Activated CD4-positive, alpha-beta T cell treated with anti-CD3 and anti-CD28 coated beads for 4 hours (primary cell): ENCODE results near the gene ZBTB7B.
"Not testable (repeated sequence)": the region's sequence is repeated elsewhere in the genome, so short reads cannot be mapped to it uniquely, and the experiment has no call there.

Source experiments
- DNase-seq, 2 donors: peaks; one replicate each; pipeline ENCODE4 v3.0.0-alpha.2; 2020

The ZBTB7B gene

DNA sequence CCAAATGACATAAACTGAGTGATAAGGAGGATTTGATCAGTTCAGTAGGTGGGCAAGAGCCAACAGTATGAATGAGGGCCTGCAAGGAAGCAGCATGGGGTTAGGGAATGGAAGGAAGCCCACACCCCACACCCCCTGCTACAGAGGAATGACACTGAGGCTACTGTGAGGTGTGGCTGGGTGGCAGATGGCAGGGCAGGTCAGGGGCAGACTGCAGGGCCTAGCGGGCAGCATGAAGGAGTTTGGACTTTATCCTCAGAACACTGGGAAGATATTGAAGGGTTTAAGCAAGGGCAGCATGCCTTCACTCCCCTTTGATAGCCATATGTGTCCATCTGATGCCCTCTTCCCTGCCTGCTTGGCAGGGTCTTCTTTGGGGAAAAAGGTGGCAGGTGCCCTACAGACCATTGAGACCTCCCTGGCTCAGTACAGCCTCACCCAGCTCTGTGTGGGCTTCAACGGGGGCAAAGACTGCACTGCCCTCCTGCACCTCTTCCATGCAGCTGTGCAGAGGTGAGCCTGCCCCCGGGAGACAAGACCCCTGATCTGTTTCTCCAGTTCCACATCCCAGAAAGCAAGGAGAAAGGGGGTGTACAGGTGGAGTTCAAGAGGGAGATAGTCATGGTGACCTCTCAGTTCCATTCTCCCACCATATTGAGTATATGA is 13.3 kb upstream of the ZBTB7B start:
- DNase-seq = no peak

DNA sequence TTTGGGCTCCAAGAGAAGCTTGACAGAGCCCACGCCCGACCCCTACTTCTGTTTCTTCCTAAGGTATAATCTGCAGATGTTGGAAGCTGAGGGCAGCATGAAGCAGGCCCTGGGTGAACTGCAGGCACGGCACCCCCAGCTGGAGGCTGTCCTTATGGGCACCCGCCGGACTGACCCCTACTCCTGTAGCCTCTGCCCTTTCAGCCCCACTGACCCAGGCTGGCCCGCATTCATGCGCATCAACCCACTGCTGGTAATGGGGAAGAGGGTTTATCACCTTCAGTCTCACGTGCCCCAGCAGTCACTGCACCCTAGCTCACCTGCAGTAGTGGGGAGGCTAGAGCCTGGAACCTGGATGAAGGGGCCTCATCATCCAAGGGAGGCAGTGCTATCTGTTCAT is 12.3 kb upstream of the ZBTB7B start:
- DNase-seq = no peak

DNA sequence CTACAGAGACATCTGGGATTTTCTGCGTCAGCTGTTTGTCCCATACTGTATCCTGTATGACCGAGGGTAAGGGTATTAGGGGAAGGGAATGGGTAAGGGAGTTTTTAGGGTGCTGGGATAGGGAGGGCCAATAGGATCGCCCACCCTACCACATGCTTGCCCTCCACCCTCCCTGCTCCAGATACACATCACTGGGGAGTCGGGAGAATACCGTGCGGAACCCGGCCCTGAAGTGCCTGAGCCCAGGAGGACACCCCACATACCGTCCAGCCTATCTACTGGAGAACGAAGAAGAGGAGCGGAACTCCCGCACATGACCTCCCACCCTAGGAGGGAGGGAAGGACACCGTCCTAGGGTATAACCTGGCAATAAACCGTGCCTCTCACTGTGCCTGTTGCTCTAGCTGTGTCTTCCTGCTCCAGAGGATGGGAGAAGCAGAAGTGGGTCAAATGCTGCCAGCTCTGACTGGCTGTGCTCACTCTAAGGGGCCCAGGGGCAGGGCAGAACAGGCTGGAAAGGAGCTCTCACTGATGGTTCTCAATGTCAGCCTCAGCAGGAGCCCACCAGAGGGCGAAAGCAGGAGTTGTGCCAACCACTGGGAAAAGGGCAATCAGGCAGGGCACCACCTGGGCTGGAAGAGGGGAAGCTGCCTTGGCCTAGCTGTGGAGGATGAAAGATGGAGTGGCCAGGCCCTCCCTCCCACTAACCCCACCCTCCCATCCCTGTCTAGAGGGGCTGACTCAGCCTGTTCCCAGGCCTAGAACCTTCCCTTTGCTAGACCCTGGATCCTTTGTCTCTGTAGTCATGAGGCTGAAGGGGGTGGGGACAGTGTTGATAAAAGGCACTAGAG is 9.7 kb upstream of the ZBTB7B start:
- DNase-seq = no peak

DNA sequence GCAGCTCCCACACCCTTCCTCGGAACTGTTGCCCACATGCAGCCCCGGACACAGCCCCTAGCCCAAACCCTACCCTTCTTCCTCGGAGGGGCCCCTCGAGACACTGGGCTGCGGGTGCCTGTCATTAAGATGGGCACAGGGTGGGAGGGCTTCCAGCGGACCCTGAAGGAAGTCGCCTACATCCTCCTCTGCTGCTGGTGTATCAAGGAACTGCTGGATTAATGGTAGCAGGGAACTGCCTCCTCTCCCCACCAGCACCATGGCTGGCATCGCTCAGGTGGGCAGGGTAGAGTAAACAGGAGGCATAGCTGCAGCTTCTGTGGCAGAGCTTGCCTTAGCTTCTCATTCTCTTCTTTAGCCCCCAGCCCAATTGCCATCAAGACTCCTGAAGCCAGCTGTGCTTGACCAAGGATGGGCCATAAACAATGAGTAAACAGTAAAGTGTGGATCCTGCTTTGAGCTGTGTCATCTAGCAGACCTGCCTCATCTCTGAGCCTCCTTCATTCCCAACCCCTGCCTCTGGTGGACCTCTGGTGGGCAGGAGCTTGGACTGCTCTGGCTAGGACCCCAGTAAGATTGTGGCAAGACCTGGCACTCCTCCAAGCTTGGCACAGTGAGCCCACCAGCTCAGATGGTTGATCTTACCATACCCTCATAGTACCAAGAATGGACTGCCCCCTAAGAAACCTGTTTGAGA is 8.9 kb upstream of the ZBTB7B start, which contains the start of gene LENEP:
Gene LENEP, plus strand, starts transcription at position 15 of the 697 bp plus-strand sequence. Its CDS starts 22 bp downstream, at position 37.
- DNase-seq = no peak

DNA sequence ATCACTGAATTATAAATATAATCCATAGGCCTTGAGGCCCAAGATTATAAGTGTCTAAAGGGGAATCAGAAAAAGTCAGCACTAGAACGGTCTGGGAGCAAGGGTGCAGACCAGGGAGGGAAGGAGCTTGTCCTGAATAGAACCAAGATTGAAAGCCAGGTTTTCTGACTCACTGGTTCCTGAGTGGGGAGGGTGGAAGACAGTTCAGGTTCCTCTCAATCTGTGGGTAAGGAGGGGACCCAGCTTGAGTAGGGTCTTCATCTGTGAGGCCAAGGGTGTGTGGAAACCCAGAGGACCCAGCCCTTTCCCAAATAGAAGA is 8.4 kb upstream of the ZBTB7B start:
- no peak for DNase-seq

DNA sequence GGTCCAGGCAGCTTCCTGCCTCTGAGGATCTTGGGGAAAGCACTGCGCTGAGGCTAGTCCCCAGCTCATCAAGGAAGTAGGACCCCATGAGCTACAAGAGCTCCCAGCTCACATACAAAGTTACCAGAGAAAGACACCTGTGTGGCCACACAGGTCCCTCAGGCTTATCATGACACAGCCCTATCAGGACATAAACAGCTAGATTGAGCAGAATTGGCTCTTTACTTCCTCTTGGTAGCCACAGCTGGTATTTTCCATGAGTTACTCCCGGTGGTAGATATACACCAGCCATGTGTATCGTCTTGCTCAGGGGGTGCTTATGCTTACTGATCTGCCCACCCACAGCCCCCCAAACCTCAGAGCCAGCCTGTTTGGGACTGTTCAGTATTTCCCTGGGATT is 8.0 kb upstream of the ZBTB7B start:
- no peak for DNase-seq

DNA sequence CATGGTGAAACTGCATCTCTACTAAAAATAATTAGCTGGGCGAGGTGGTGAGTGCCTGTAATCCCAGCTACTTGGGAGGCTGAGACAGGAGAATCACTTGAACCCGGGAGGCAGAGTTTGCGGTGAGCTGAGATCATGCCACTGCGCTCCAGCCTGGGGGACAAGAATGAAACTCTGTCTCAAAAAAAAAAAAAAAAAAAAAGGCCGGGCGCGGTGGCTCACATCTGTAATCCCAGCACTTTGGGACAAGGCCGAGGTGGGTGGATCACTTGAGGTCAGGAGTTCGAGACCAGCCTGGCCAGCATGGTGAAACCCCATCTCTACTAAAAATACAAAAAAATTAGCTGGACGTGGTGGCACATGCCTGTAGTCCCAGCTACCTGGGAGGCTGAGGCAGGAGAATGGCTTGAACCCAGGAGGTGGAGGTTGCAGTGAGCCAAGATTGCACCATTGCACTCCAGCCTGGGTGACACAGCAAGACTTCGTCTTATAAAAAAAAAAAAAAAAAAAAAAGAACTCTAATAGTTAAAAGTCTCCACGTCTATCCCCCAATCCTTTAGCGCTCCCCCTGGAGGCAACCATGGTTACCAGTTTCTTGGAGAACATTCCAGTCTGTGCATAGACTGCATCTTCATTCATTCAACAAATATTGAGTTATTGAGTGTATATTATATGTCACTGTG is 7.2 kb upstream of the ZBTB7B start:
- DNase-seq = not testable (repeated sequence)

DNA sequence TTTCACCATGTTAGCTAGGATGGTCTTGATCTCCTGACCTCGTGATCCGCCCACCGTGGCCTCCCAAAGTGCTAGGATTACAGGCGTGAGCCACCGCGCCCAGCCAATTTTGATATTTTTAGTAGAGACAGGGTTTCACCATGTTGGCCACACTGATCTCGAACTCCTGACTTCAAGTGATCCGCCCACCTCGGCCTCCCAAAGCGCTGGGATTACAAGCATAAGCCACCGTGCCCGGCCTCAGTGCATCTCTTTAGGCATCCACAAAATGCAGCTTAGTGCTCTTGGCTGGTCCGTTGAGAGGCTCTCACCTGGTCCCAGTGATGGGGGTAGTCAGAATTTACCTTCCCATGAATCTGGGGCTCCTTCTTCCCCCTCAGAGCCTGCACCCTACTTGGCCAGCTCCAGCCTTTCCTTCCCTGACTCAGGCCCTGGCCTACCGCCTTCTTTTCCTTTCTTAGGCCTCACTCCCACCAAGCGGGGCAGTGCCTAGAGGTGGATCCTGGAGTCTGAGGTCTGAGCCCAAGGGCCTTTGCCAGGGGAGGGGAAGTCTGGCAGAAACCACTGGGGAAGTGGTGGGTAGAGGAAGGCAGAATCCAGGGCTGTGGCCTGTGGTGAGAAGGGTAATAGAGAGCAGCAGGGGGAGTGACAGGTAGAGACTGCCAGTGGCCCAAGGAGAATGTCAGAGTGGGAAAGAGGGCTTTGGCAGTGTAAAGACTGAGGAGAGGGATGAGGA is 5.5 kb upstream of the ZBTB7B start:
- DNase-seq = no peak

DNA sequence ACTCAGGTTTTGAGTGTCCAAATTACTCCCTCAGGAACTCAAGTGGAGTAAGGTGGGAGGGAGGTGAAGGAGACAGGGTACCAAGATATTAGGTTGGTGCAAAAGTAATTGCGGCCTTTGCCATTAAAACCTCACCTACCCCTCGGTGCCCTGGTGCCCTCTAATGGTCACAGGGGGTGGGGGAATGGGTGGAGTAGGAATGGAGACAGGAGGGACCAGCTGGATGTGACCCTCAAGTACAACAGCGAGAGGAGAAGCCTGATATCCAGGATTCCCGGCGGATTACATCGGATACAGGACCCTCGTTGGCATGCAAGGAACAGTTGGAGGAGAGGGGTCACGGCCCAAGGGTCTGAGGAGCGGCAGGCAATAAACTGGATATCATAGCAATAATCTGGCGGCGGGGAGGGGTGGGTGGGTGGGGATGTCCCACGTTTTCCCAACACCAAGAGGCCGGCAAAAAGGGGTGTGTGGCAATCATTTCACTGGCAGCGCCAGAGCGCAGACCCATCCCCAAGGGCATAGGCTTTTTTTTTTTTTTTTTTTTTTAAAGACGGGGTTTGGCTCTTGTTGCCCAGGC is 4.3 kb upstream of the ZBTB7B start:
- DNase-seq = no peak

DNA sequence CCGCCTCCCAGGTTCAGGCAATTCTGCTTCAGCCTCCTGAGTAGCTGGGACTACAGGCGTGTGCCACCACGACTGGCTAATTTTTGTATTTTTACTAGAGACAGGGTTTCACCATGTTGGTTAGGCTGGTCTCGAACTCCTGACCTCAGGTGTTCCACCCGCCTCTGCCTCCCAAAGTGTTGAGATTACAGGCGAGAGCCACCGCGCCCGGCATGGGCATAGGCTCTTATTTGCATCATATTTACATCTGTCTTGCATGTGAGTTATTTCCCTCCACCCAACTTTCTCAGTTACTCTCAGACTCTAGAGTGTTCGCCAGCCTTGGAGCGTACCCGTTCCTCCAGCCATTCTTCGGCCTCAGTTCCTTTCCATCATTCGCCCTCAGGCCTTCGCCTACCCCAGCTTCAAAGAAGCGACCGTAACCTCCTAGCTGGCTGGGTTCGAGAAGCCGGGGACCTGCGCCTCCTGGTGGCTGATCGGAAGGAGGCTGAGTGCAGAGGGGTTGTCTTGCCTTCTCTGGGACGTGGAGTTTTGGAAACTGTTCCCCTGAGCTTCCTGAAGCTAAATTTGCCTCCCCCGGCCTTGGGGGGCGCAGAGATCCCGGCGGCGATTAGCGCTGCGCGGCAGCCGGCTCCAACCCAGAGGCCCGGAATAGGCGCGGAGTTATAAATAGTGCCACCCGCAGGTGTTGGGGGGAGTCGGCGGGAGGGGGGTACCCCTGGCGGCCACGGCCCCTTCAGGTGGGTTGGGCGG is 3.6 kb upstream of the ZBTB7B start:
- DNase-seq = peak; percentile 71 to 72

DNA sequence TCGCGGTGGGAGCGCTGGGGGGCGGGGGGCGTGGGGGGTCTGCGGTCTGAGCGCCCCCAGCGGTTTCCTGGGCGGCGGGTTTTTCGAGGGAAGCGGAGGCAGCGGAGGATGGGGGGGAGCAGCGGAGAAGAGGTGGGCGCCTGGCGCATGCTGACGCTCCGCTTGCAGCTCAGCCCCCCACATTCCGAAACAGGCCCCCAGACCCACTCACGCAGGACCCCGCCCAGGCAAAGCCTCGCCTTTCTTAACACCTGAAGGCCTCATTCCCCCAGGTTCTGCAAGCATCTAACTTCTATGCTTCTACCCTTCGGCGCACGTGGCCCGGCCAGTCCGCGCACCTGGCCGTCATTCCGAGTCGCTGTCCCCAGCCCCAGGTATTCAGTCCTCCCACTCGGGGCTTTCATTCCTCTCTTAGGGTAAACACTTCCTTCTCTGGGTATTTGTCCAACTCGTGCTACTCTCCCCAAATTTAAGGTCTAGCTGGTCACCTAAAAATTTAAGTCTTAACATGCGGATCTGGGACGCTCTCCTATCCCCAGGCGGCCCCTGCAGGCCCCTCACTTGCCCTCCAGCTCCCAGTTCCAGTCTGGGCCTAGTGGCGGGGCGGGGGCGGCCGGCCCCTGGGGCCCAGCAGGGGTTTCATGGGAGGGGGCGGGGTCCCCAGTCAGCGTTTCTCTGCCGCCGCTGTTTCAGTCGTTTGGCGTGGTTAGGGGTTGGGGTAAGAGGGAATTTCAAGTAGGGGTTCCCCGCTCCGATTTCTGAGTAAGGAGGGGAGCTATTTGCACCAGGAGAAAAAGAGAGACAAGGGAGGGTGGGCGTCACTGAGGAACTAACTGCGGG is 2.8 kb upstream of the ZBTB7B start:
- peak; percentile 52 to 53 for DNase-seq

DNA sequence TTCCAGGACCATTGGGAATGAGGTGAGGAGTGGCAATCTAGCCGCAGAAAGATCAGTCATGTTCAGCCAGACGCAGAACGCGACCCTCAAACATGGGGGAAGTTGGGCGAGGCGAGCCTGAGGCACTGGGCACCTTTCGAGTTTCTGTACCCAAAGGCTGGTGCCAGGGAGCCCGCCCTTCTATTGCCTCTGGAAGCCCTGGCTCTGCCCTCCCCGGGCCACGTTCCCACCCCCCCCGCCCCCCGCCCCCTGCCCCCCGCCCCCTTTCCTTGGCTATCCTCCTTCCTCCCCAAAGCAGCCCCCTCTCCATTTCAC is 2.2 kb upstream of the ZBTB7B start:
- DNase-seq = peak in 1 of 2 donors; percentile 25

DNA sequence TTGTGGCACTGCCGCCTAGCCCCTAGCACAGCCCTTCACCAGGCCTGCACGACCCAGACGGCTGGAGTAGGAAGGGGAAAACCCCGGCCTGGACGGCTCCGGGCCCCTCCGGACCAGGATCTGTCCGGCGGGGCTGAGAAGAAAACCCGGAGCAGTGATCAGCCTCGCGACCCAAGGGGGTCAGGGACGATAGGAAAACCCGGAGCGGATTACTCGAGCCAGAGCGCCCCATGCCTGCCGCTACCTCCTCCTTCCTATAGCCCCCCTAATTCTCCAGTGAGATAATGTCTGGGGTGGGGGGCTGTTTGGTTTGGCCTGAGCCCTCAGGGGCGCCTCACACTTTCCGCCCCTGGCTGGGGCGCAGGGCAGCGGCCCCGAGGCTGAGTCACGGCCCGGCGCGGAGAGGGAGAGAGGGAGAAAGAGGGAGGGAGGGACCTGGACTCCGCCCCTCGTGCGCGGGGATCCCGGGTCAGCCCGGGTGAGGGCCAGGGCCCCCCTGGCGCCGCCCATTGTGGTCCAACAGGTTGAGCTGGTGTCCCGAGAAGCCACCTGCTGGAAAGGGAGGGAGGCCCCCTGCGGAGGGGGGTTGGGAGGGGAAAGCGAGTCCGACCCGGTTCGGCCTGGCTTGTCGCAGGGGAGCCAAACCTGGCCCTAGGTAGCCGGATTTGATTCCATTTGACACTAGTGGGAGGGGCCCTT is 1.7 kb upstream of the ZBTB7B start:
- DNase-seq = peak; percentile 72 to 80

DNA sequence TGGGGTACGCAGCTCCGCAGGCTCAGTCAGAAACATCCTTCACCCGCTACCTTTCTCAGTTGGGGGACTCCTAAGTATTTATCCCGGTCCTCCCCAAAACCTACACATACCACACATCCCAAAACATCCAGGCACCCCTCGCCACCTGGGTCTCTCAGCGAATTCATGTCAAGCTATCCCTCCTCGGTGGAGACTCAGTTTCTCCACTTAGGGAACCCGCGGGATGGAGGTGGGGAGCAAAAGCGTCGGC is 1.3 kb upstream of the ZBTB7B start:
- no peak for DNase-seq

DNA sequence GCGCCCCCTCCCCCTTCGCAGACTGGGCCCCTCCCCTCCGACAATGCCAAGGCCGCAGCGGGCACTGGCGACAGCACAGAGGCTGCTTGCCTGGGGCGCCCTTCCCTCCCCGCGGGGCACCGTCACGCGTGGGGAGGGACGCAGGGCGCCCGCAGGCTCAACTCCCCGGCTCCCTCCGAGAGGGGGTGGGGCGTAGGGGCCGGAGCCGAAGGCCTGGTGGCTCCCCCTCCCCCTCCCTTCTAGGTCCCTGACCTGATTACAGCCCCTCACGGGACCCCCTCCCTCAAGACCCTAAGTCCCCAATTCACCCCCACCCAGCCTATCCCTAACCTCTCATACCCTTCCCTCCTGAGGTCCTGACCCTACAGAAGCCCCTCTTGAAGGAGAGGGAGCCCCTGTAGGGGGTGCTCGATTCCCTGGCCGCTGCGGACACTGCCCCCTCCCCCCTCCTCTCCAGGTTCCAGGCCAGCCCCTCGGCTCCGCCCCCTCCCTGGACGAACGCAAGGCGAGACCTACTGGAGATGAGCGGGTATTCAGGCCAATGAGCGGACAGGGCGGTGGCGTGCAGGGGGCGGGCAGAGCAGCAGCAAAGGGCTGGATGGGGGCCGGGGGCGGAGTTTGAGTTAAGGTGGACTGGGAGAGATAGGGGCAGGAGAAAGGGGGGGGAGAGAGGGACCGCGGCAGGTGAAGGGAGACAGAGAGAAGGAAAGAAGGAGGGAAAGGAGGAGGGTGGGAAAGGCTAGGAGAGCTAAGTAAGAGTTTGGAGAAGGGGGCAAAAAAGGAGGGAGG is 733 bp upstream of the ZBTB7B start:
- peak; percentile 98 to 99 for DNase-seq

DNA sequence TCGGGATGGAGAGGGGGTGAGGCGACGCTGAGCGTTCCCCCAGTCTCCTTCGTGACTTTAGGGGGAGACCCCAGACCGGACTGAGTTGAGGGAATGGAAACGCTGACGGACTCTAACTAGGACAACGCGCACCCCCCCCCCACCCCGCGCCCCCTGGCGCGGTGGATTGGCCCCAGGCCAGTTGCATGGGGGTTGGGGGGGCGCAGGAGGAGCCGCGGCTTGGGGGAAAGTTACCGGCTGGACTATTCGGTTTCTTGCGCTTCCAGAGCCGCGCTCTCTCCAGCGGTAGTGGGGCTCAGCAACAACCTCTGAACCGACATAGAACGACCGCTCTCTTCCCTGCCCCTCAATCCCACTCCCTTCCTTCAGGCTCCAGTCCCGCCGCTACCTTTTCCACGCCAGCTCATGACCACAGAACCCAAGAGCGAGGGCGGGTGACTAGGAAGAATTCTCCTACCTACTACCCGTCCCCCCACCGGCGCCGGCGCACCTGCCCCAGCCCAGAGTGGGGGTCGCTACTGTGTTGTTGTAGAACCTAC is 694 bp downstream of the ZBTB7B start:
- DNase-seq = peak in 1 of 2 donors; percentile 26

DNA sequence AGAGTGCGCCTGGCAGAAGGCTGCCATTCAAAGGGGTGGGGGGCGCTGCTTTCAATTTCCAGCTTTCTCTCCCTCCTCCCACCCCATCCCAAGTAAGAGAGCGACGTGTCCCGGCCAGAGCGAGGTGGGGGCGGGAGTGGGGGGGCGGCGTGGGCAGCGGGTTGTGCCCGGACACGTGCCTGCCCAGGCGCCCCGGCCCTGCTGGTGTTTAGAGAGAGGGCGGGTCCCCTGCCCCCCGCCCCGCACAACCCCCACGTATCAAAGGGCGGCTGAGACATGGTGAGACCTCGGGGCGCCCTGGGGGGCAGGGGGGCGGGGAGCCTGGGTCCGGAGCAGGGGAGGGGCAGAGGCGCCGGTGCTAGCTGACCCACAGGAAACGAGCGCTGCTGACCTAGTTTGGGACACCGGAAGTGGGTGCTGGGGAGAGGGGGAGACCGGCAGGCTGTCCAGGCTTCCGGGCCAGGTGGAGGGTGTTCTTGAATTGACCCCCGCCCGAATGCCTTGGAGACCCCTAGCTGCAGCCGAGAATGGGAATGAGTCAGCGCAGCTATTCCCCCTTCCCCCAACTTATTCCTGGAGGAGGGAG is 1.3 kb downstream of the ZBTB7B start:
- DNase-seq = peak in 1 of 2 donors; percentile 17

DNA sequence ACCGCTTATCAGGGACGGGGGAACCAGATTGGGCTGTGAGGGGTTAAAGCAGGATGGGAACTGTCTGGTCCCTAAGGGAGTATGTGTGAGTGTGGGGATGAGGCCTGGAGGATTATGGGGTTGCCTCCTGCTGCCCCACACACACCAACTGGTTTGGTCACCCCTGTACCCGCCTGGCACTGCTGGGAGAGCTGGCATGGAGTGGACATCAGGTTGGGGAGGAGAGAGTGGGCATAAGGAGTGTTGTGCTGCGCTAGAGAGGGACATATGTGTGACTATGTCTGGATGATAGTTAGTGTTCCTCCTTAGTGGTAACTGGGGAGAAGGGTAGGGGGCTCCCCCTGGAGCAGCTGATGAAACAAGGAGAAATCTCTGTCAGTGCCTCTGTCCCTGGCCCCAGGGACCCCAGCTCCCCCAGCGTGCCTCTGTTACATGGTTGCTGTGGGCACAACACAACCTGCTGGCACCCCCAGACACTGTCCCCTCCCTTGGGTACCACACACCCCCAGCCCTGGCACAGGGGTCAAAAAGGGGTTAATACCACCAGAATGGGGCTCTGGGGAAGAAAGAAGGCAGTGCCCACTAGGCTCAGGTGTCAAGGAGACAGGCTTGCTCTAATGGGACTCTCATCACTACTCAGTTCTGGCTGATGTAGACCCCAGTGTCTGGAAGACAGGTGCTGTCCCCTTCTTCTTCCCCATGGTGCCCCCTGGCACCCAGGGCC is 1.9 kb downstream of the ZBTB7B start:
- DNase-seq = no peak
